Stimulated activated CD4-positive, alpha-beta T cell treated with anti-CD3 and anti-CD28 coated beads, Interleukin-12 subunit alpha, Interleukin-12 subunit beta, amount 100 ng/mL, for 48 hours (primary cell): Measurements from ENCODE around the gene SOX3.

Source experiments
- DNase-seq, 3 donors: peaks; one replicate each; pipeline ENCODE4 v3.0.0-alpha.2; 2020; ENCODE audit warnings: low read depth in 2 of 3, low spot score in 1 of 3

Gene SOX3

GRCh38 chrX:140504371-140505324 lies at the start of gene SOX3:
Gene SOX3 (minus strand): TSS chrX:140505069. CDS start chrX:140505060, 9 bp downstream.
- no peak for DNase-seq

DNA sequence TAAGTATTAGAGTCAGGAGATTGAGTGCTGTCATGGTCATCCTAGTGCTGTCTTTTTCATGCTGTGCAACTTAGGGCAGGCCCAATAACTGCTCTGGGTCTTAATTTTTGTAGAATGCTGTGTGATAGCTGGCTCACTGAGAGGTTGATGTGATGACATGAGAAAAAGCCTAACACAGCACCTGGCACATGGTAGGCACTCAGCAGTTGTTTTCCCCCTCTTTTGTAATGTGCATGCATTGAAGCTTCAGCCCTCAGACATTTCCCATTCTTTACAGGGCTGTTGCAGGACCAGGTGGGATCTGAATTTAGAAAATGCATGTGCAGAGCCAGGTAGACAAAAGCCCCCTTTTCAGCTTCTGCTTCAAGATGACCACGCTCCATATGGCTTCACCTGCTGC lies 44.1 kb upstream of the SOX3 start:
- DNase-seq: no peak

GRCh38 chrX:140526171-140526570 lies 21.3 kb upstream of the SOX3 start:
- DNase-seq: no peak

GRCh38 chrX:140525448-140525847 lies 20.6 kb upstream of the SOX3 start:
- no peak for DNase-seq

DNA sequence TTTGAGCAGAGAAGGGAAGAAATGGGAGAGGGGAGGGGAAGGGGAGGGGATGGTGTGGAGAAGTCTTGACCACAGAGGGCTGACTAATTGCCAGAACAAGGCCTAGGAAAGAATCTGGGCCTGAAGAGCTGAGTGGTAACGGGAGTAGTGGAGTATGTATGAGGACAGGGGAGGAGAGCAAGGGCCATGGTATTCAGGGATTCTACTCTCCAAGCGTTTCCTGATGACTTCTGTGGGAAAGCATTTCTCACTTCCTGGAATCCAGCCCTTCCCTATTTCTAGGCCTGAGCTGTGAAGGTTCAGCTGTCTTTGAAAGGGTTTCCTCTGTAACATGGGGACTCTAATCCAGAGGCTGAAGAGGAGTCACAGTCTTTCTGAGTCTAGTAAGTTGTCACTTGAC lies 19.7 kb upstream of the SOX3 start:
- no peak for DNase-seq

DNA sequence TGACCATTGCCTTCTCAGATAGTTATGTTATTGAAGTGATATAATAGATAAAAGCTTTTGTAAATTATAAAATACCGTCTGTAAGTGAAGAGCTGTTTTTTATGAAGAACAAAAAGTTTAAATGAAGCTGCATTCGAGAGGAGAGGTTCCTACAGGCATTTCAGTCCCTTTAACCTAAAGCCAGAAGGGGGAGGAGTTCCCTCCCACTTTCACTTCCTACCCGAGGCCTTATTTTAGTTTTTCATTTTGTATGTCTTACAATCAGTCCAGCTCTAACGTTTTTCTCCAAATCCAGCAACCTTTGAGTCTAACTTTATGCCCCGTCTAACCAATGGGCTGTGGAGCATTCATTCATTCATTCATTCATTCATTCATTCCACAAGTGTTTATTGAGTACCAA lies 16.5 kb upstream of the SOX3 start:
- DNase-seq: no peak

GRCh38 chrX:140514554-140514953 lies 9.7 kb upstream of the SOX3 start:
- no peak for DNase-seq

DNA sequence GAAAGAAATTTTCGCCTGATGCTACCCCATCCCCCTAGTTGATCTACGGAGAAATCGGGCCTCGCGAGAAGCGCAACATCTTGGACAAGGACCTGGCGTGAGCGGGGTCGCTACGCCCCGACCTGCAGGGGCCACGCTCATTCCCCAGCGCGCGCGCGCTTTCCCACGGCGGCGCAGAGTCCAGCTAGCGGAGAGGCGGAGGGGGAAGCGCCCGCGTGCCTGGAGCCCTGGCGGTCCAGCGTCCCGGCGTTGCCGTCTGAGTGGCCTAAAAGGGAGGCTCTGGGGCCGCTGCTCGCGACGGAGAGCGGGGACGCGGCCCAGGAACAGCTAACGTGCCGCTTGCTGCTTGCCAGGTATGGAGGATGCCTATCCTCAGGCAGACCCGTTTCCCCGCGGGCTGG lies 6.0 kb upstream of the SOX3 start:
- no peak for DNase-seq

GRCh38 chrX:140510306-140510676 lies 5.4 kb upstream of the SOX3 start:
- no peak for DNase-seq

- no peak for DNase-seq
Measured at GRCh38 chrX:140509468-140510305, 4.8 kb upstream of the SOX3 start.

- no peak for DNase-seq
Measured at GRCh38 chrX:140508958-140509357, 4.1 kb upstream of the SOX3 start.

DNA sequence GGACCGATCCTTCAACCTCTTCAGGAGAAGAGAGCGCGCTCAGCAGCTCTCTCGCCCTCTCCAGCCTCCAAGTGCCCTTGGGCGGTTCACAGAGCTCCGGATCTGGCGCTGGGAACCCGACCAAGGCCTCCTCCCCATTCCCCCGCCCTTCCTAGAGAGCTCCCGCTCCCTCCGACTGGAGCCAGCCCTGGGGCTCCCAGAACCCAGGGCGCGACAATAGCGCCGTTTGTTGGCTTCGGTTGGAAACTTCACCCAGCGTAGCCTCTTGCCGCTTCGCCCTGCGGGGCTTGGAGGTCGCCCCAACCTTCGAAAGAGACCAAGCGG lies 3.1 kb upstream of the SOX3 start:
- no peak for DNase-seq

DNA sequence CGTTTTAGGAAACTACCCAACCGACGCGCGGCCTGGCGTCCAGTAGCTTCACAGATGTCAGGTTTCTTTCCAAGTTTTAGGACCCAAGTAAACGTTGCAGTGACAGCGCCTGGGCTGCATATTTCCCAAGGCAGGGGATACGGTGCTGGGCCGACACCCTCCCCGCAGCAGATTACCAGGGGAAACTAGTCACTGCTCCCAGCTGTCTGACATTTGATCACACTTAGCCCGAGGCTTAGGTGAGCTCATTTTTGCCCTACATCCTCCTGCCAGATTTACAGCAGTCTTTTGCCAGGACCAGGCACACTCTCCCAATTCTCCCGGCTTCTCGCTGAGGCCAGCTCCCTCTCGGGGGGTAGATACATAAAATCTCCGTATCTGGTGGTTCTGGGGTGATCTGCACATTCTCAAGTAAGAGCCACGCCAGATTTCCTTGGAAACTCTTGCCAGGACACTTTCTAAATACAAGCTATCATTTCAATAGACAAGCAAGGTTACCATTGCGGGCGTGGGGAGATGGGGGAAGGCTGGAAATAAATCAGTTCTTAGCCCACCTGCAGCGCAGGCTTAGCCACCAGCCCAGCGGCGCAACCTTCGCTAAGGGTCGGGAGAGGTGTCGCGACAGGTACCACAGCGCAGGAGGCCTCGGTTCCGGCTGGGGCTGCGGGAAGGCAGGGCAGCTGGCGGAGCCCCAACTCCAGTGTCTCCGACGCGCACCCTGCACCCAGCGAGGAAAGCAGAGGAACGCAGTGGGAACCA lies 2.5 kb upstream of the SOX3 start:
- no peak for DNase-seq

- no peak for DNase-seq
Measured at GRCh38 chrX:140505421-140506337, 810 bp upstream of the SOX3 start.

- no peak for DNase-seq
Measured at GRCh38 chrX:140503714-140504351, 1.0 kb downstream of the SOX3 start.

DNA sequence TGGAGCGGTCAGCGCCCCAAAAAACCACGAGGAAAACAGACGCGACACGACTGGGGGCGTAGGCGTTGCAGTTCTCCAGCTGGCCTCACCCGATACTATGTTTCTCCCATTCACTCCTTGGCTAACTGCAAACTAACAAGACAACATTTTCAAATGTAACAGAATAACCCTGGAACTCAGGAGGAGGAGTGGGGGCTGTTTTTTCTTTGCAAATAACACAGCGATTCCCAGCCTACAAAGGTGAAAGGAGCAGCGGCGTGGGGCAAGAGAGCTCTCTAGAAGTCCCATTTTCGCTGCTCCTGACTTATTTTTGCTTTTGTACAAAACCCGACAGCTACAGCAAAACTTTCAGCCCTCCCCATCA lies 1.6 kb downstream of the SOX3 start:
- no peak for DNase-seq

DNA sequence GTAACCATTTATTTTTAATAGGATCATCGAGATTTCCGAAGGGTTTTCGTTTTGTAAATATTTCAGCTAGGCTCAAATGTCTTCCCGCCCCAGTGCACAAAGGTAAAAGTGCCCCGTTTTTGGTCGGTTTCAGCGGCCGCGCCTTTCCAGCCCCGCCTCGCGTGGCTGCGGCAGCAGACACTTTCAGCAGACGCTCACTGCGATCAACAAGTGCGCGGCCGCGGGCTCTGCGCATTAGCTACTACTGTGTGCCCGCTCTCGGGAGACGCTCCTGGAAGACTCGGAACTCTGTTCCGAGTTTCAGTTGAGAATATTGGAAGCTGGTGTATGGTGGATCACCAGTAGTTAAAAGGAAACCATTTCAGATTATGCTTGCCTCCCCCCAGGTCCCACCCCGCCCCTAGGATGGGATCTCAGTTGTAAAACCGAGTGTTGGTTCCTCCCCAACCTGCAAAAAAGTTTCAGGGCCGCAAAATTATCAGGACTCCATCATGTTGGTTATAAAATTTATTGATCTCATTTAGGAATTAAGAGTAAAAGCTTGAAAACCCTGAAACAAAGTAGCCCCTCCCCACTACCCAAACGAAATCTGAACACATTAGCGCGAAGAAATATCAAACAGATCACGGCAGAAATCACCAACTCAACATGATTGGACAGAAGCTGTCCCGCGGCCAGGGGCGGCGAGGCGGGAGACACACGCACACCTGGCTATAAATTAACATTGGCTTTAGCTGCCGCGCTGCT lies 2.2 kb downstream of the SOX3 start:
- DNase-seq: no peak

- no peak for DNase-seq
Measured at GRCh38 chrX:140501940-140502468, 2.9 kb downstream of the SOX3 start.

- no peak for DNase-seq
Measured at GRCh38 chrX:140501321-140501720, 3.5 kb downstream of the SOX3 start.
